UCSD-AML1 (cell line): Measurements from ENCODE around the gene ABTB1.

Experiments
- DNase-seq: peaks from one replicate; lab custom pipeline; 2025; ENCODE audit not compliant: unreplicated experiment; lab: John Stamatoyannopoulos, UW

The ABTB1 gene

GRCh38 chr3:127719369-127719768 is 46.6 kb downstream of the ABTB1 start:
- no peak for DNase-seq

DNA sequence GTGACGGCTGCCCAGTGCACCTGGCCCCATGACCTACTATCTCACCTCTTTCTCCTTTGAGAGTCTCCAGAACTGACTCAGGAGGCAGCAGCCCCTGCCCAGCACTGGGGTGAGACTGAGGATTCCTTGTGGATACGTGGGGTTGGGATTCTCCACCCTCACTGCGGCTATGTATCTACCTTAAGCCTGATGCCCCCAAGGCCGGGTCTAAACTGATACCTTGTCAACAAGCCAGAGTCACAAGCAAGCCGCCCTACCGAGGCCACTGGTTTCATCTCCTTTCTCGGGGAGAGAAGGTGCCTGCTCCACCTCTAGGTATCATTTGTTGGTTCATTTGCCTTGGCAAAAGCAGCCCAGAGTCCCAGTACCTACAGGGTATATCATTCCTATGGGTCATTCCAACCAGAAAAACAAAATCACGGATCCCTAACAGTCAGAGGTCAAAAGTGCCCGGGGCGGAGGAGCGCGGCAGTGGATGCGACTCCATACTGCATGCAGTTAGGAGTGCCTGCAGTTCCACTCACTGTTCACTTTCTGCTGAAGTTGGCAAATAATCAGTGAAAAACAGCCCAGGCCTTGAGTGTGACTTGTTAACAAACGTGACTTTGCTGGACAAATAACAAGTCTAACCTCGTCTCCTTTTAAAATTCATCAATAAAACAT is 47.5 kb downstream of the ABTB1 start:
- no peak for DNase-seq

DNA sequence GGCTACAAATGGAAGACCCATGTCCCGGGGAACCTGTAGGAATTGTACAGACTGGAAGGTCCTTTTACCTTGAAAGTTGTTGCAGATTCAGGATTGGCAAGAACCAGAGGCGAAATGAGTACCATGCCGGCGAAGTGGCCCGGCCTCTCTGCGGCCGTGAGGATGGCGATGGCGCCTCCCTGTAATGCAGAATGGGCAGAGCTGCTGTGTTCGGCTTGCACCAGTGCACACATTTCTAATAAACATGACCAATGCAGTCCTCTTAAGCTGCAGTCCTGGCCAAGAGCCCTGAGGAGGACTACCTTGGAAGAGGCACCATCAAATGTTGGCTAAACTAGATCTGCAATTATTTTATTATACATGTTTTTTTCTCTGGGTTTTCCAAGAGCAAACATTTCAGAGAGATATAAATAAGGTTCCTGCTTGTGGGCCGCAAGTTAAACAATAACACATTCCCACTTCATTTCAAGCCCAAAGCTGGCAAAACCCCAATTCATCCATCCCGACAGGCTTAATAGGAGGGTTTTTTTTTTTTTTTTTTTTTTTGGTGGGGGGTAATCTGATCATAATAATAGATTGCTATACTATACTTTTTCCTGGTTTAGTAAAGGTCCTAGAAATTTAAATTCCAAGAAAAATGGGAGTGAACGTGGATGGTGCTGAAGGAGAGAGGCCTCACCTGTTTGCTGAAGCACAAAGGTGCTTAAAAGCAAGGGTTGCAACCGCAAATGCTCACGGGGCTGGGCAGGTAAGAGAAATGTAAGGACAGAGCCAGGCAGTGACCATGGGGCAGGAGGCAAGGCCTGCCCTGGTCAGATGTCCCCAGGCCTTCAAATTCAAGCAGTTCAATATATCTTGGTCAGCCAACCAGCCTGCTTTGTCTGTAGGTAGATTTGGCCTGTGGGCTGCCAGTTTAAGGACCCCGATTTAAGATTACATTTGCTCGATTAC is 48.5 kb downstream of the ABTB1 start:
- no peak for DNase-seq

DNA sequence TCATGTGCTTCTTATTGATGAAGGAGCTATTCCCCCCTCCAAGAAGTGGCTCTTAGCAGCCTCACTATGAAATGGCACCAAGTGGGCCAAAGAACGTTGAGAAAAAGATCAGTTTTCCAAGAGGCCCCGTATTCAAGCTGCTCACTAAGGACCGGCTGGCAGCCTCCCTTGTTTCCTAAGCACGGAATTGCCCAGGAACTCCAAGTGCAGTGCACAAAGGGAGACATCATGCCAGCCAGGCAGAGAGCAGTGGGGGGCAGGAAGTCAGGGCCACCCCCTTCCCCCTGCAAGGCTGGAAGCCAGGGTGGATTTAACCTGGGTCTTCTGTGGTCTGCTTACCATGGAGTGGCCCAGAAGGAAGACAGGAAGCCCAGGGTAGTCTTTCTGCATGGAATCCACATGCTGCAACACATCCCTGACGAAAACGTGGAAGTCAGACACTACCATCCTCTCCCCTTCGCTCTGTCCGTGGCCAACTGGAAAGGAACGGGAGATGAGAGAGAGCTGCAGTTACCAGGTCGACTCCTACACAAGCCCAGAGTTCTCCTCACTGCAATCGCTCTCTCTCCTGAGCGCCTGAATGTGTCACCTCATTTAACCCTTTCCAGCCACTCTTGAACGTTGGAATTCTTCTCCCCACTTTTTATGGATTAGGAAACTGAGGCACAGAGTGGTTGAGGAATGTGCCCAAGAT is 49.5 kb downstream of the ABTB1 start:
- DNase-seq: no peak

DNA sequence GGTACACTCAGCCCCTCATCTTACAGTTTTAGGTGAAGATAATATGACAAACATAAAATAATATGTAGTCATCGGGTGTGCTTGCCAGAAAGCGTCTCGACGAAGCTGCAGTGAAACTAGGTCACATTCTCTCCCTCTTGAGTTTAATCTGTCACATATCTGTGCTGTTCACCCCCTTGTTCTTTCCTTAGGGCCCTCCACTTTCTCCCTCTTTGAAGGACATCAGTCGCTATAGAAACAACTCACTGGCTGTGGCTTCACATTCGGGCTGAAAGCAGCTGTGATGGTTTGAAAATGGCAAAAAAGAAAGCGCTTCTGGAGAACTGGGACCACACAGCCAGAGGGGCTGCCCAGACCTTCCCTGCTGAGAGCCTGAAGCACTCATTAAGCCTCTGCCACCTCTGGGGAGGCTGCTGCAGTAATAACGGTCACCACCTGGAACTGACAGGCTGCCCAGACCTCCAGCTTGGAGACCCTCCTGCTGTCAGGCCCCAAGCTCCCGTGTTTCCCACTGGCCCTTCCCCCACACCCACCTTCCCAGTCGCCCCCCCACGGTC is 50.3 kb downstream of the ABTB1 start:
- DNase-seq: no peak

- no peak for DNase-seq
Observed at GRCh38 chr3:127726894-127727293, 54.1 kb downstream of the ABTB1 start.

DNA sequence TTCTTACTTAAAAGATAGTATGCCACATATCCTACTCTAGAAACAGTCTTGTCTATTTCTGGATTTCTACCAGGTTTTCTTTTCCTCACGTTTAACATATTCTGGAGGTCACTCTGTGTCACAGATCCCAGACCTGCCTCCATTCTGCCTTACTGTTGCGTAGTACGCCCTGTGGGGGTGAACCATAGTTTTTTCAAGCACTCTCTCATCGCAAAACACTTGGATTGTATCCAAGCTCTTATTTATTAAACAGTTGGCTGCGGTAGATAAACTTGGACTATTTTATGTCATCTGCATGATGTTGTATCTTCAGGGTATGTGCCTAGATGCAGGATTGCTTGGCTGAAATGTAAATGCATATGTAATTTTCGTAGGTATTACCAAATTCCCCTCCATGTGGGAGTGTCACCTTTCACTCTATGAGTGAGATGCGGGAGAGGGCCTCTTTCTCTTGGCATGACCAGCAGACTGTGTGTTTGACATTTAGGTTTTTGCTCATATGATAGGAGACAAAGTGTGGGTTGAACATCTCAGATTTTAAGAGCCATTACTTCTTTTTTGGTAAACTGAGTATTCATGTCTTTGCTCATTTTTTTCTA is 55.8 kb downstream of the ABTB1 start:
- no peak for DNase-seq

DNA sequence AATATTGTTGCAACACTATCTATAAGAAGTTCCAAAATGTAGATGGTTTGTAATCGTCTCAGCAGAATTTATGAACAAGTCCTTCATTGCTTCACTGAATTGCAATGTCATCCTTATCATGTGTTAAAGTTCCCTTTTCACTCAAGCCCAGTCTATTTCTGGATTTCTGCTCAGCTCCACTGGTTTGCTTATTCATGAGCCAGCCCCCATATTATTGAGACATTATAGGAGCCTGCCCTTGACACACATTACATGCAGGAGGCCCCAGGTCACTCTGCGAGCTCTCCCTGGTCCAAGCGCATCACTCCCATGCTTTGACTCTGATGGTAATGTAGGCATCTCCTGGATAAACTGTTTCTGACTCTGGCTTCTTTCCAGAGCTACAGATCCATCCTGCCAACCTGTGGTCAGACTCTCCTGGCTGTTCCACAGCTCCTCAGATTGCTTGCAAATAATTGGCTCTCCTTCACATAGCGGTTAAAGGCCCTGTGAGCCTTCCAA is 56.9 kb downstream of the ABTB1 start:
- DNase-seq: no peak

DNA sequence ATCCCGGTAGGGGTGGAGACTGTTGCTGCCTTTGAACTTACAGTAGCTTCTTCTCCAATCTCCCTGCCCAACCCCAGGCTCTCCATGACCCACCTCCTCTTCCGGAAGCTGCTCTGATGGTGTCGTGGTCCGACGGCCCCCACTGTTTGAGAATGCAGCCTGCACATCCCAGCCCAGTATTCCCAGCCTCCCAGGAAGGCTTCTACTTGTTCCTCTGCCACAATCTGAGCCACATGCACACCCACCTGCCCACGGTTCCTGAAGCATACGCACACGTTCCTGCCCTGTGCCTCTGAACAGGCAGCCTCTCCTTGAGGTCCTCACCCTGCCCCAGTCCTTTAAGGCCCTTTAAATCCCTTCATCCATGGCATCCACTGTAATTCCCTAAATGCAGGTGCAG is 57.4 kb downstream of the ABTB1 start:
- DNase-seq: no peak
